Common myeloid progenitor, CD34-positive (primary cell): Measurements from ENCODE around the gene ASAP2.

Experiments used
- CTCF ChIA-PET: fragments of 350-600 bp; sonication (Branson Sonifier 250); formaldehyde crosslinking; loops from one replicate; lab custom pipeline; 2021; ENCODE audit warnings: antibody characterized with exemption; lab: Charles Lee
- POLR2A ChIA-PET: fragments of 350-600 bp; sonication (Branson Sonifier 250); formaldehyde crosslinking; loops from one replicate; lab custom pipeline; 2021; ENCODE audit warnings: antibody characterized with exemption; lab: Charles Lee
- DNase-seq, 3 donors: peaks; one replicate each; pipeline versions ENCODE4 v3.0.0 to v3.0.0-alpha.2; 2013
- H3K27ac ChIP-seq, 2 experiments: 1 replicate in 1 of 2; 2 replicates in 1 of 2; pipeline ENCODE4 v1.7.0; 2013; ENCODE audit warnings: inconsistent platforms in 2 of 2, low read length in 2 of 2, mild to moderate bottlenecking in 2 of 2, low read depth in 1 of 2, moderate library complexity in 1 of 2; ENCODE audit not compliant: severe bottlenecking in 2 of 2, insufficient read depth in 1 of 2, poor library complexity in 1 of 2
- H3K27me3 ChIP-seq, 5 experiments: replicated peaks in 2 of 5; 1 replicate in 3 of 5; 2 replicates in 2 of 5; pipeline versions ENCODE4 v1.6.1 to v1.7.0; 2013; ENCODE audit warnings: low read length in 4 of 5, mild to moderate bottlenecking in 2 of 5, moderate library complexity in 2 of 5, inconsistent platforms in 1 of 5; ENCODE audit not compliant: insufficient read depth in 5 of 5, control insufficient read depth in 4 of 5
- H3K36me3 ChIP-seq, 4 experiments: 1 replicate in 2 of 4; 2 replicates in 2 of 4; pipeline versions ENCODE4 v1.6.1 to v1.7.0; 2013; ENCODE audit warnings: low read length in 3 of 4, control low read depth in 1 of 4, mild to moderate bottlenecking in 1 of 4; ENCODE audit not compliant: control insufficient read depth in 4 of 4, insufficient read depth in 4 of 4
- H3K4me1 ChIP-seq, 4 experiments: 1 replicate in 3 of 4; 2 replicates in 1 of 4; pipeline versions ENCODE4 v1.6.1 to v1.7.1; 2013; ENCODE audit warnings: low read length in 3 of 4, mild to moderate bottlenecking in 3 of 4, control low read depth in 1 of 4, inconsistent platforms in 1 of 4, moderate library complexity in 1 of 4; ENCODE audit not compliant: control insufficient read depth in 4 of 4, insufficient read depth in 4 of 4; ENCODE audit errors: control extremely low read depth in 1 of 4
- H3K4me3 ChIP-seq, 7 experiments: 1 replicate in 4 of 7; 2 replicates in 3 of 7; pipeline versions ENCODE4 v1.5.1 to v1.7.0; 2013; ENCODE audit warnings: mild to moderate bottlenecking in 7 of 7, low read length in 6 of 7, moderate library complexity in 6 of 7, inconsistent platforms in 2 of 7, low read depth in 2 of 7, control low read depth in 1 of 7; ENCODE audit not compliant: insufficient read depth in 4 of 7, control insufficient read depth in 1 of 7; ENCODE audit errors: extremely low read depth in 1 of 7
- H3K9me3 ChIP-seq, 5 experiments: 1 replicate in 4 of 5; 2 replicates in 1 of 5; pipeline versions ENCODE4 v1.6.1 to v1.7.1; 2013; ENCODE audit warnings: low read length in 4 of 5, mild to moderate bottlenecking in 2 of 5, inconsistent platforms in 1 of 5, low read depth in 1 of 5, moderate library complexity in 1 of 5; ENCODE audit not compliant: control insufficient read depth in 4 of 5, insufficient read depth in 2 of 5; ENCODE audit errors: control extremely low read depth in 1 of 5
- WGBS: methylation state at CpG from one replicate; pipeline ENCODE4 v1.1.5; 2013; ENCODE audit not compliant: insufficient coverage; 5-methylcytosine and 5-hydroxymethylcytosine counted together

ASAP2 gene

GRCh38 chr2:9291866-9292265 is 85.3 kb downstream of the ASAP2 start:
- ChIA-PET CTCF (no interaction called here), POLR2A (no interaction called here)
- peaks cover 0 to 2% (median 0%) of the 10 kb centered on the region in 4 experiments for H3K36me3 ChIP-seq
- DNase-seq: no peak
- no peak overlapping the region for H3K4me3 ChIP-seq
- H3K27ac ChIP-seq: no peak overlapping the region
- no peaks in the 10 kb centered on the region for H3K27me3 ChIP-seq
- no peaks in the 10 kb centered on the region for H3K9me3 ChIP-seq
- no peaks in the 10 kb centered on the region for H3K4me1 ChIP-seq
- 89% methylated on average over 5 of the region's 5 CpGs for WGBS

DNA sequence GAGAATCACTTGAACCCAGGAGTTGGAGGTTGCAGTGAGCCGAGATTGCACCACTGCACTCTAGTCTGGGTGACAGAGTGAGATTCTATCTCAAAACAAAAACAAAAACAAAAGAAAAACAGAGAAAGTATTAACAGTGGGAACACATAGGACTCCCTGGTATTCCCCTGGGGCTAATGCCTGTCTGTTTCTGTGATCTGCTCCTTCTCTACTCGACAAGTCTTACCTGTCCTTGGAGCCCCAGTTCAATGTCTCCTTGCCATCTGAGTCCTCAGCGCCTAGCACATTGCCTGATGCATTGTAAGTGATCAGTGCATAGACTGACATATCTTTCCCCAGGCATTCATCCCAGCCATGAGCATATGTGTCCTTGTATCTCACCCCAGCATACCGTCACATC is 85.8 kb downstream of the ASAP2 start:
- H3K27ac ChIP-seq: no peak overlapping the region
- H3K4me3 ChIP-seq: no peak overlapping the region
- ChIA-PET POLR2A (no interaction called here), CTCF (no interaction called here)
- DNase-seq: no peak
- H3K27me3 ChIP-seq: no peaks in the 10 kb centered on the region
- H3K4me1 ChIP-seq: no peaks in the 10 kb centered on the region
- 95% methylated on average over 2 of the region's 4 CpGs for WGBS
- no peaks in the 10 kb centered on the region for H3K9me3 ChIP-seq
- H3K36me3 ChIP-seq: peaks cover 0 to 6% (median 0%) of the 10 kb centered on the region in 4 experiments

GRCh38 chr2:9294764-9295163 is 88.2 kb downstream of the ASAP2 start:
- CTCF ChIA-PET: no interaction called here
- Histone ChIP-seq H3K9me3 (no peaks in the 10 kb centered on the region), H3K27me3 (no peaks in the 10 kb centered on the region), H3K4me1 (no peaks in the 10 kb centered on the region), H3K27ac (no peak overlapping the region), H3K4me3 (no peak overlapping the region), H3K36me3 (peaks cover 0 to 4% (median 0%) of the 10 kb centered on the region in 4 experiments)
- POLR2A ChIA-PET: no interaction called here
- no peak for DNase-seq
- WGBS: 94% methylated on average over 2 of the region's 6 CpGs

DNA sequence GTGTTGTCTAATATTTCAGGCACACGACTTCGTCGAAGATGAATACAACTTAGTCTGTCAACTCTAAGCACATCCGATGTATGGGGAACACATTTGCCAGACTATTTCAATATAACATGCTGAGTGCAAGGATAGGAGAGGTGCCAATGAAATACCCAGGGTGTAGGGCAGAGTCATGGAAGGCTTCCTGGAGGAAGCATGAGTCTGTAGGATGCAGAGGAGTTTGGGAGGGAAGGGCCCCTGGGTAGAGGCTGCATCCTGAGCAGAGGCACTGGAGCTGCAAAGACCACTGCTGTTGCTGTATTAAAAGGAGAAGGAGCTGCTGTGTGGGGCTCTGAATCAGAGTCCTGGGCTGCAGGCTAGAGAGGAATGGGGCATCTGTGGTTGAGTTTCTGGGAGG is 89.9 kb downstream of the ASAP2 start:
- Histone ChIP-seq H3K9me3 (no peaks in the 10 kb centered on the region), H3K27me3 (no peaks in the 10 kb centered on the region), H3K36me3 (peaks cover 0 to 4% (median 0%) of the 10 kb centered on the region in 4 experiments), H3K4me1 (no peaks in the 10 kb centered on the region), H3K27ac (no peak overlapping the region), H3K4me3 (no peak overlapping the region)
- ChIA-PET CTCF (no interaction called here), POLR2A (no interaction called here)
- no peak for DNase-seq
- WGBS: 100% methylated on average over 3 of the region's 4 CpGs

- H3K9me3 ChIP-seq: no peaks in the 10 kb centered on the region
- no peak overlapping the region for H3K27ac ChIP-seq
- WGBS: 98% methylated on average over 6 of the region's 6 CpGs
- H3K36me3 ChIP-seq: peaks cover 0 to 4% (median 0%) of the 10 kb centered on the region in 4 experiments
- H3K27me3 ChIP-seq: no peaks in the 10 kb centered on the region
- no peak overlapping the region for H3K4me3 ChIP-seq
- ChIA-PET CTCF (interaction anchor here (1.1 kb wide), 1 partner anchor 21 kb away, joined by 3 read pairs; no protein-coding TSS in a partner anchor), POLR2A (no interaction called here)
- H3K4me1 ChIP-seq: no peaks in the 10 kb centered on the region
- no peak for DNase-seq
Observed at GRCh38 chr2:9297156-9297555, 90.5 kb downstream of the ASAP2 start.

DNA sequence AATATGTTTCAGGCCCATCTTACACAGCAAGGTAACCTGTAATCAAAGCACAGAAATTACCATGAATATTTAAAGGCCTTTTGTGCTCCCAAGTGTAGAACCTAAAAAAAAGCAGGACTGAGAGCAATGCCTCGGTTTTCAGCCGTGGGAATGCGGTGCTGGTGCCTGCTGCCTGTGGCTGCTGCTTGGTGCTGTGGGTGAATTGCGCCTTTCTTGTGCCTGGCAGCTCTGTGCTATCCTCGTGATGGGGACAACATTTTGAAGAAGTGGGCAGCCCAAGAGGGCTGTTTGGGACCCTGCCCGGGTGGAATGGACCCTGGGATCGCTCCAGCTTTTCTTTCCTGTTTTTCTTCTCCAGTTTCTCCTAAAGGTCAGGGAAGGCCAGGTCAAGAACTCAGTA is 91.2 kb downstream of the ASAP2 start:
- CTCF ChIA-PET: interaction anchor here (1.1 kb wide), 1 partner anchor 22 kb away, joined by 3 read pairs; no protein-coding TSS in a partner anchor
- no peaks in the 10 kb centered on the region for H3K27me3 ChIP-seq
- H3K4me1 ChIP-seq: no peaks in the 10 kb centered on the region
- H3K4me3 ChIP-seq: no peak overlapping the region
- 100% methylated on average over 7 of the region's 7 CpGs for WGBS
- no peak overlapping the region for H3K27ac ChIP-seq
- POLR2A ChIA-PET: no interaction called here
- peaks cover 0 to 4% (median 0%) of the 10 kb centered on the region in 4 experiments for H3K36me3 ChIP-seq
- no peak for DNase-seq
- H3K9me3 ChIP-seq: no peaks in the 10 kb centered on the region

- H3K27me3 ChIP-seq: no peaks in the 10 kb centered on the region
- ChIA-PET CTCF (no interaction called here), POLR2A (no interaction called here)
- no peaks in the 10 kb centered on the region for H3K9me3 ChIP-seq
- H3K4me1 ChIP-seq: no peaks in the 10 kb centered on the region
- DNase-seq: no peak
- no peak overlapping the region for H3K4me3 ChIP-seq
- H3K27ac ChIP-seq: no peak overlapping the region
- WGBS: 97% methylated on average over 7 of the region's 7 CpGs
- H3K36me3 ChIP-seq: peaks cover 0 to 4% (median 0%) of the 10 kb centered on the region in 4 experiments
Observed at GRCh38 chr2:9298583-9298982, 92.0 kb downstream of the ASAP2 start.
